MM.1S (cell line): Measurements from ENCODE around the gene ACP6.
"Not testable (repeated sequence)": the region's sequence is repeated elsewhere in the genome, so short reads cannot be mapped to it uniquely, and the experiment has no call there.

Experiments used
- DNase-seq: peaks from one replicate; pipeline ENCODE4 v3.0.0-alpha.2; 2015
- H2AFZ ChIP-seq: fragments of 300-600 bp; sonication (generic); 2 replicates; pipeline ENCODE4 v1.6.0; 2016; ENCODE audit warnings: antibody characterized with exemption, low read length
- H3F3A ChIP-seq: fragments of 300-600 bp; sonication (generic); 2 replicates; pipeline ENCODE4 v1.6.1; 2016; ENCODE audit warnings: mild to moderate bottlenecking, antibody characterized with exemption, low read length, moderate library complexity, mixed read lengths; ENCODE audit not compliant: insufficient read depth
- H3K27ac ChIP-seq: fragments of 300-600 bp; sonication (generic); 2 replicates; pipeline ENCODE4 v1.5.1; 2016; ENCODE audit warnings: mild to moderate bottlenecking, low read length
- H3K27me3 ChIP-seq: fragments of 300-600 bp; sonication (generic); replicated peaks from 2 replicates; pipeline ENCODE4 v1.6.0; 2016; ENCODE audit warnings: low read length; ENCODE audit not compliant: insufficient read depth
- H3K36me3 ChIP-seq: fragments of 300-600 bp; sonication (generic); replicated peaks from 2 replicates; pipeline ENCODE4 v1.6.1; 2016; ENCODE audit warnings: mild to moderate bottlenecking, low read length, mixed read lengths; ENCODE audit not compliant: insufficient read depth
- H3K4me1 ChIP-seq: fragments of 300-600 bp; sonication (generic); 2 replicates; pipeline ENCODE4 v1.6.1; 2016; ENCODE audit warnings: low read length, mixed read lengths
- H3K4me2 ChIP-seq: fragments of 300-600 bp; sonication (generic); 2 replicates; pipeline ENCODE4 v1.6.0; 2016; ENCODE audit warnings: low read depth, low read length
- H3K4me3 ChIP-seq: fragments of 300-600 bp; sonication (generic); 2 replicates; pipeline ENCODE4 v1.5.1; 2016; ENCODE audit warnings: low read length, mixed read lengths
- H3K79me2 ChIP-seq: fragments of 300-600 bp; sonication (generic); 2 replicates; pipeline ENCODE4 v1.6.1; 2016; ENCODE audit warnings: mixed run types, low read length, mixed read lengths
- H3K9ac ChIP-seq: fragments of 300-600 bp; sonication (generic); 2 replicates; pipeline ENCODE4 v1.6.1; 2016; ENCODE audit warnings: low read length, mixed read lengths
- H3K9me2 ChIP-seq: fragments of 300-600 bp; sonication (generic); replicated peaks from 2 replicates; pipeline ENCODE4 v1.6.1; 2016; ENCODE audit warnings: mild to moderate bottlenecking, low read length, mixed read lengths; ENCODE audit not compliant: insufficient read depth
- H3K9me3 ChIP-seq: fragments of 300-600 bp; sonication (generic); replicated peaks from 2 replicates; pipeline ENCODE4 v1.6.1; 2016; ENCODE audit warnings: mild to moderate bottlenecking, low read length, mixed read lengths; ENCODE audit not compliant: insufficient read depth
- H4K20me1 ChIP-seq: fragments of 300-600 bp; sonication (generic); 2 replicates; pipeline ENCODE4 v1.6.1; 2016; ENCODE audit warnings: mild to moderate bottlenecking, low read length, moderate library complexity, mixed read lengths; ENCODE audit not compliant: insufficient read depth
- EZH2 ChIP-seq: fragments of 300-600 bp; sonication (generic); optimal IDR thresholded peaks from 2 replicates; pipeline ENCODE3; 2017; ENCODE audit warnings: low read depth, mild to moderate bottlenecking, antibody characterized with exemption, low read length, mixed read lengths
- EZH2phosphoT487 ChIP-seq: fragments of 300-600 bp; sonication (generic); IDR thresholded peaks from 2 replicates; pipeline ENCODE4 v1.6.1; 2018; ENCODE audit warnings: antibody characterized with exemption, low read length
- TF ChIP-seq, protein P1 (sequence below): fragments of 300-600 bp; sonication (generic); IDR thresholded peaks from 2 replicates; pipeline ENCODE4 v1.5.1; 2016; ENCODE audit warnings: antibody characterized with exemption, low read length, mixed read lengths

Gene ACP6

DNA sequence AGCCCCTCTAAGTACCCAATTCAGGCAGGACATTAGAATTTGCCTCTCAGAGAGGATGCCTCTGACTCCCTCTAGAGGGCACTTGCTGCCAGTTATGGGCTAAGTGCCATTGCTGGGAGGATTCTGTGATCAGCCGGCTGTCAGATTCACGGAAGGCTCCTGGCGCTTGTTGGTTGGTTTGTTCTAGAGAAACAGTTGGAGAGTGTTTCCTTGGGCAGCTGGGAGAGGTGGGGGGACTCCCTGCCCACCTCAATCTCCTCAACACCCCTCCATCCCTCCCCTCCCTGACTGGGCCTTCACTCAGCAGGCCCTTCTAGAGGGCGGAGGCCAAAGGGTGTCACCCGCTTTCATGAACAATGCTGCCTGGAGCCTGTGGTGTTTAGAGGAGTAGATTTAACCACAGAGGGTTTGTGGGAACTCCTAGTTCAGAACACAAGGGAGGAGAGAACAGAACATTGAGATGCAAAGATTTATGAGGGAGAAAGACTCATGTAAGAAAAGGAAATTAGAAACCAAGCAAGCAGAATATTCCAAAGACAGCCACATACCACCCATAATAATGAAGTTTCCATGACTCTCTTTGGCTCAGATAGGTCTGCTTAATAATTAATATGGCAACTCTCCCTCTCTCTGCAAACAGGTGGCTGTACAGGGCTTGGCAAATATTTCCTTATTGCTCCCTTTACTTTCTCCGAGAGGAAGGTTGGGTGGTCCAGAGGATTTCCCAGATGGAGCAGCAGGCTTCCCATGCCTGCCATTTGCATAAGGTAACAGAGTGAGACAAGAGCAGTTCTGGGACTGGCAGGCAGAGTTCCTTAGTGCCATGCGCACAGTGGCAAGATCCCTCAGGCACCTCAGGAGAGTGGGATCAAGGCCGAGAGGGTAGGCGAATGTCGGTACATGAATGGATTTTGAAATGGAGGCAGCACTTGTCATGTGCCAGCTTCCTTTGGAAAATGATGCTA is 30.0 kb upstream of the ACP6 start:
- no peaks in the 10 kb centered on the region for H3F3A ChIP-seq
- no peak overlapping the region for H3K4me2 ChIP-seq
- no peaks in the 10 kb centered on the region for H4K20me1 ChIP-seq
- no peak overlapping the region for H3K4me3 ChIP-seq
- no peaks in the 10 kb centered on the region for H3K9me2 ChIP-seq
- H3K9me3 ChIP-seq: no peaks in the 10 kb centered on the region
- no peaks in the 10 kb centered on the region for H3K79me2 ChIP-seq
- no peaks in the 10 kb centered on the region for H3K27me3 ChIP-seq
- H3K9ac ChIP-seq: no peak overlapping the region
- peak; percentile 75 for DNase-seq
- TF ChIP-seq, protein P1, sequence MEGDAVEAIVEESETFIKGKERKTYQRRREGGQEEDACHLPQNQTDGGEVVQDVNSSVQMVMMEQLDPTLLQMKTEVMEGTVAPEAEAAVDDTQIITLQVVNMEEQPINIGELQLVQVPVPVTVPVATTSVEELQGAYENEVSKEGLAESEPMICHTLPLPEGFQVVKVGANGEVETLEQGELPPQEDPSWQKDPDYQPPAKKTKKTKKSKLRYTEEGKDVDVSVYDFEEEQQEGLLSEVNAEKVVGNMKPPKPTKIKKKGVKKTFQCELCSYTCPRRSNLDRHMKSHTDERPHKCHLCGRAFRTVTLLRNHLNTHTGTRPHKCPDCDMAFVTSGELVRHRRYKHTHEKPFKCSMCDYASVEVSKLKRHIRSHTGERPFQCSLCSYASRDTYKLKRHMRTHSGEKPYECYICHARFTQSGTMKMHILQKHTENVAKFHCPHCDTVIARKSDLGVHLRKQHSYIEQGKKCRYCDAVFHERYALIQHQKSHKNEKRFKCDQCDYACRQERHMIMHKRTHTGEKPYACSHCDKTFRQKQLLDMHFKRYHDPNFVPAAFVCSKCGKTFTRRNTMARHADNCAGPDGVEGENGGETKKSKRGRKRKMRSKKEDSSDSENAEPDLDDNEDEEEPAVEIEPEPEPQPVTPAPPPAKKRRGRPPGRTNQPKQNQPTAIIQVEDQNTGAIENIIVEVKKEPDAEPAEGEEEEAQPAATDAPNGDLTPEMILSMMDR: peak; percentile 98
- TF ChIP-seq EZH2 (no peak), EZH2phosphoT487 (no peak)
- peak overlapping the region; percentile 66 for H2AFZ ChIP-seq
- H3K27ac ChIP-seq: no peak overlapping the region
- H3K4me1 ChIP-seq: no peaks in the 10 kb centered on the region
- no peaks in the 10 kb centered on the region for H3K36me3 ChIP-seq

DNA sequence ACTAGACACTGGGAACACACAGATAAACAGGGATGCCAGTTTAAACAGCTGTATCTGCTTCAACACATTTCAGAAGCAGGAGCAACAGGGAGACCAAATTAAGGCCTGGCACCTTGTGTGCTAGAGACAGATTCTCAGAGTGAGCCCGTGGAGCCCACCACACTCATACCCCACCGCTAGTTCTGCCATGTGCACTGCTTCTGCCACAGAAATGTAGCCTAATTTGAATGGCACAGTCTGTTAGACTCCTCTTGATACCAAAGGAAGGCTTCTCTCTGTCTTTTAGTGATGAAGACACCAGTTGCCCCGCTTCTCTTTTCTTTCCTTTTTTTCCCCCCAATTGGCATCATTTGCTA is 29.3 kb upstream of the ACP6 start:
- Histone ChIP-seq H3K36me3 (no peaks in the 10 kb centered on the region), H3K9ac (no peak overlapping the region), H3K79me2 (no peaks in the 10 kb centered on the region), H3K4me2 (no peak overlapping the region), H3K9me2 (no peaks in the 10 kb centered on the region), H4K20me1 (no peaks in the 10 kb centered on the region), H3K27me3 (no peaks in the 10 kb centered on the region), H3K4me3 (no peak overlapping the region), H2AFZ (peak overlapping the region; percentile 66; the same call in 1 of the 2 replicates), H3K9me3 (no peaks in the 10 kb centered on the region), H3K27ac (no peak overlapping the region), H3F3A (no peaks in the 10 kb centered on the region), H3K4me1 (no peaks in the 10 kb centered on the region)
- no peak for DNase-seq
- TF ChIP-seq EZH2 (no peak), EZH2phosphoT487 (no peak)
- TF ChIP-seq, protein P1: no peak

DNA sequence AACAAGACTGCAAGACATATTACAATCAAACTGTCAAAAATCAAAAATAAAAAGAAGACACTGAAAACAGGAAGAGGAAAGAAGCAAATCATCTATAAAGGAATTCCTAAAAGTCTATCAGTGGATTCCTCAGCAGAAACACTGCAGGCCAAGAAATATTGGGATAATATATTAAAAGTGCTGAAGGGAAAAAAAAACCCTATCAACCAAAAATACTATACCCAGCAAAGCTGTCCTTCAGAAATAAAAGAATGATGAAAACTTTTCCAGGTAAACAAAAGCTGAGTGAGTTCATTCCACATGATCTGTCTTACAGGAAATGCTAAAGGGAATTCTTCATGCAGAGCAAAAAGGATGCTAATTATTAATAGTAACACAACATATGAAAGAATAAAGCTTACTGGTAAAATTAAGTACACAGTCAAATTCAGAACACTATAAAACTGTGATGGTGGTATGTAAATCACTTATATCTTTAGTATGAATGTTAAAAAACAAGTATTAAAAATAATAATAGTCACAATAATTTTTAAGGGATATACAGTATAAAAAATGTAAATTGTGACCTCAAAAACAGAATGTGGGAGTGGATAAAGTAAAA is 12.9 kb upstream of the ACP6 start:
- Histone ChIP-seq H3K27me3 (no peaks in the 10 kb centered on the region), H3K4me3 (no peak overlapping the region), H3K79me2 (no peaks in the 10 kb centered on the region), H3F3A (no peaks in the 10 kb centered on the region), H3K4me2 (no peak overlapping the region), H3K9me3 (no peaks in the 10 kb centered on the region), H2AFZ (no peak overlapping the region), H3K27ac (no peak overlapping the region), H3K9me2 (no peaks in the 10 kb centered on the region), H4K20me1 (no peaks in the 10 kb centered on the region), H3K9ac (no peak overlapping the region), H3K4me1 (no peaks in the 10 kb centered on the region), H3K36me3 (no peaks in the 10 kb centered on the region)
- no peak for DNase-seq
- no peak for TF ChIP-seq EZH2
- TF ChIP-seq EZH2phosphoT487: no peak
- TF ChIP-seq, protein P1: no peak

DNA sequence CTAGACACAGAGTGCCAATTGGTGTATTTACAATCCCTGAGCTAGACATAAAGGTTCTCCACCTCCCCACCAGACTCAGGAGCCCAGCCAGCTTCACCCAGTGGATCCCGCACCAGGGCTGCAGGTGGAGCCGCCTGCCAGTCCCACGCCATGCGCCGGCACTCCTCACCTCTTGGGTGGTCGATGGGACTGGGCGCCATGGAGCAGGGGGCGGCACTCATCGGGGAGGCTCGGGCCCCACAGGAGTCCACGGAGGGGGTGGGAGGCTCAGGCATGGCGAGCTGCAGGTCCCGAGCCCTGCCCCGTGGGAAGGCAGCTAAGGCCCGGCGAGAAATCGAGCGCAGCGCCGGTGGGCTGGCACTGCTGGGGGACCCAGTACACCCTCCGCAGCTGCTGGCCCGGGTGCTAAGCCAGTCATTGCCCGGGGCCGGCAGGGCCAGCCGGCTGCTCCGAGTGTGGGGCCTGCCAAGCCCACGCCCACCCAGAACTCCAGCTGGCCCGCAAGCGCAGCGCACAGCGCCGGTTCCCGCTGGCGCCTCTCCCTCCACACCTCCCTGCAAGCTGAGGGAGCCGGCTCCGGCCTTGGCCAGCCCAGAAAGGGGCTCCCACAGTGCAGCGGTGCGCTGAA is 10.4 kb upstream of the ACP6 start:
- H3K9ac ChIP-seq, H4K20me1 ChIP-seq, H3K27ac ChIP-seq, DNase-seq, H3F3A ChIP-seq, H3K4me2 ChIP-seq, H3K79me2 ChIP-seq, H3K9me3 ChIP-seq, H3K4me1 ChIP-seq, H2AFZ ChIP-seq, H3K9me2 ChIP-seq, H3K27me3 ChIP-seq, H3K36me3 ChIP-seq, H3K4me3 ChIP-seq: not testable (repeated sequence)

DNA sequence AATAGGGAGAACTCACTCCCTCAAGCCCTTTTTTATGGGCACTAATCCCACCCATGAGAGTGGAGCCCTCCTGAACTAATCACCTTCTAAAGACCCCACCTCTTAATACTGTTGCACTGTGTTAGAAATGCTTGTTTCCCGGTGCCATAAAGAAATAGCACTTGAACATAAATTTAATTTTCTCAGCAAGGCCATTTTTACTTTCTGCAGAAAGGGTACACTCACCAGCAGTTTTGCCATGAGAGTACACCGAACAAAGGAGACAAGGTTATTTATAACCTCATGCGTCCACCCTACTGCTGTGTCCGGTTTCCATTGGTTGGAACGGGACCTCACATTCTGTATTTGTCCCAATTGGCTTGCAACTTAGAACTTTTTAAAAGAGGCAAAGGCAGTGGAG is 7.4 kb upstream of the ACP6 start:
- H3K9ac ChIP-seq, H3K4me1 ChIP-seq, H3F3A ChIP-seq, DNase-seq, H3K9me2 ChIP-seq, H3K4me3 ChIP-seq, H3K79me2 ChIP-seq, H2AFZ ChIP-seq, H3K27me3 ChIP-seq, H4K20me1 ChIP-seq, H3K4me2 ChIP-seq, H3K9me3 ChIP-seq, H3K36me3 ChIP-seq, H3K27ac ChIP-seq: not testable (repeated sequence)
